NOMO-1 treated with DMSO at 0.1 percent for 48 hours (cell line): ENCODE results near the gene GPR156.
"Not testable (repeated sequence)": the region's sequence is repeated elsewhere in the genome, so short reads cannot be mapped to it uniquely, and the experiment has no call there.

Experiments
- DNase-seq: peaks from one replicate; lab custom pipeline; 2025; ENCODE audit not compliant: unreplicated experiment; lab: John Stamatoyannopoulos, UW

Gene GPR156

DNA sequence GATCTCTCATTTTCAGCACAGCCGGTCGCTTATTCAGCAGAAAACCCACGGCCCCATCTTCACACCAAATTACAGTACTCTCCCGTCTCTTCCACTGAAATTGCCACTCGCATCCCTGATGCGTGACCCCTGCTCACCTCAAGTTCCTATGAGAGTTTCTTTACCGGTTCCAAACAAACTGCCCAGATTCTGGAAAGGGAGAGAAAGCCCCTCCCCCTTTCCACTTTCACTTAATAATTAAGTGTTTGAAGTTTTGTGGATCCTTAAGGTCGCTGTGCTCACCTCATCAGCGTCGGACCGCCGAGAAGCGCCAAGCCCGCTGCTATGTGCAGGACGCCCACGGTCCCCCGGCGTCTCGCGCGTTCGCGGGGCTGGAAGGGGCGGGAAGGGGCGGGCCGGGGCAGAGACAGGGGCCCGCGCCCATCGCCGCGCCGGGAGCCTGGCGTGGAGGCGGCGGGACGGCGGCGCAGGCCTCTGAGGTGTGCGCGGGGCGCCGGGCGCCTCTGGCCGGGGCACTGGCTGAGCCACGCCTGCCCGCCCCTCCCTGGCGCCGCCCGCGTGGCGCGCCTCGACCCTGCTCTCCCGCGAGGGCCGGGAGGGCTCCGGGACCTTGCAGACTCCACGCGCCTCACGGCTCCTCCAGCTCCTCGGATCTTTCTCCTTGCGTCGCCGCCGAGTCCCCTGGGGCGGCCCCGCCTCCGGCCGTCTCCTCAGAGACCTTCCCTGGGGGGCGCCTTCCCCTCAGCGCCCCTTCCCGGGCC lies at the start of gene GPR156:
Gene GPR156, minus strand, starts transcription at position 476 of the 761 bp plus-strand sequence. CDS start 41,124 bp downstream, outside the sequence.
- DNase-seq: peak; percentile 7

DNA sequence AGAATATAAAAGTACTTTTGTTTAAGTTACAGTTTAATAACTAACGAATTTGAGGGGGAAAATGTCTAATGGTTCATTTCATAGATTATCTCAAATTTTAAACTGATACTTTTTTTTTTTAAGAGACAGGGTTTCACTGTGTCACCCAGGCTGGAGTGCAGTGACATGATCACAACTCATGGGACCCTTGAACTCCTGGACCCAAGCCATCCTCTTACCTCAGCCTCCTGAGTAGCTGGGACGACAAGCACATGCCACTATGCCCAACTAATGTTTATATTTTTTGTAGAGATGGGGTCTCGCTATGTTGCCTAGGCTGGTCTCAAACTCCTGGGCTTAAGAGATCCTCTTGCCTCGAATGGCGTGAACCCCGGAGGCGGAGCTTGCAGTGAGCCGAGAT lies 47.6 kb upstream of the GPR156 start:
- DNase-seq: no peak

DNA sequence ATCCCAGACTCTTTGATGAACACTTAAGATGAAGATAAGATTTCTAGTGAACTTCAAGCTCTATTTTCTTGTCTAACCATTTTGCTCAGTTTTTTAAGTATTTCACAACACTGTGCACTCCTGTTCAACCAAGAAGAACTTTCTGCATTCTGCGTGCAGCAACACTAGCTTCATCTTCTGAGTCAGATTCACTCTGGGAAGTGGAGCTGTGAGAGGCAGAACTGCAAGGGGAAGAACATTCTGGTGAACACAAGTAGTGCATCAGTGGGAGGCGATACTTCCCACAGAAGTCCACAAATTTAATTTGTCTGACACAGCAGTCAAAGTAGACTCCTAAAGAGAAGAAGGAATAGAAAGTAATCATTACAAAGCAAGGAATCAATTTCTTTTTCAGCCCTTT lies 46.1 kb upstream of the GPR156 start:
- no peak for DNase-seq

DNA sequence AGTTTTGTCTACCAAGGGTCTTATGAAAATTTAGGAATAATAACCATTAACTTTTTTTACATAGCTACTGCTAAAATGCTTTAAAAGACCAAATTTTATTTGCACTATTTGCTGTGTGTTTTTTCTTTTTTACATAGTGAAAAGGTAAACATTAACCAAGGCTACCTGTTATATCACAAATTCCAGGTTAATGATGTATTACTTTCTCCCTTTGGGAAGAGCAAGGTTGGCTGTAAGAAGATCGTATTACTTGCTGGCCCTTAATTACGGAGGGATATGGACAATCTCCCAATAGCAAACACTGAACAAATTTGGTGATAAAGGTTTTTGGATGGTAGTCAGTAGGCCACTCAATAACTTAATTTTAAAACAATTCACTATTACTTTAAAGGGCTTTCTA lies 41.8 kb upstream of the GPR156 start:
- DNase-seq: no peak

DNA sequence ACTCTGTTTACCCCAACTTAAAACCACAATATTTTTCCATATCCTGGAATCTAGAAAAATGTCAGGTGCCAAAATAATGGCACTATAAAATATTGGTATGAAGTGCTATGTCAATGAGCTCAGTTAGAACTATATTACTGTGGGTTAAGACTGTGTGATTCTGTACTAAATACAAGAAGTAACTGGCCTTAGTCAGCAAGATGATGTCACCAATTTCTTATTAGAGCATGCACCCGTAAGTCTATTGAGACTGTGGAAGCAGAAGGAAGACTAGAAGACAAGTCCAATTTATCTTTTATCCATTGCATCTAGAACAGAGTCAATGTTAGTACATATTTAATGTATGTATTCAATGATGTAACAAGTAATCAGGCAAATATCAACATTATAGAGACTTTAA lies 39.2 kb upstream of the GPR156 start:
- no peak for DNase-seq

DNA sequence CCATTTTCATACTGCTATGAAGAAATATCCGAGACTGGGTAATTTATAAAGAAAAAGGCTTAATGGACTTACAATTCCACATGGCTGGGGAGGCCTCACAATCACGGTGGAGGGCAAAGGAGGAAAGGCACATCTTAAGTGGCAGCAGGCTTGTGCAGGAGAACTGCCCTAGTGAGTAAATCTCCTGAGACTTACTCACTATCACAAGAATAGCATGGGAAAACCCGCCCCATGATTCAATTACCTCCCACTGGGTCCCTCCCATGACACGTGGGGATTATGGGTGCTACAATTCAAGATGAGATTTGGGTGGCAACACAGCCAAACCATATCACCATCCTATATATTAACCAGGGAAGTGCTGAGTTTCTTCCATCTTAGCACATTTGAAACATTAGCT lies 38.7 kb upstream of the GPR156 start:
- not testable (repeated sequence) for DNase-seq

DNA sequence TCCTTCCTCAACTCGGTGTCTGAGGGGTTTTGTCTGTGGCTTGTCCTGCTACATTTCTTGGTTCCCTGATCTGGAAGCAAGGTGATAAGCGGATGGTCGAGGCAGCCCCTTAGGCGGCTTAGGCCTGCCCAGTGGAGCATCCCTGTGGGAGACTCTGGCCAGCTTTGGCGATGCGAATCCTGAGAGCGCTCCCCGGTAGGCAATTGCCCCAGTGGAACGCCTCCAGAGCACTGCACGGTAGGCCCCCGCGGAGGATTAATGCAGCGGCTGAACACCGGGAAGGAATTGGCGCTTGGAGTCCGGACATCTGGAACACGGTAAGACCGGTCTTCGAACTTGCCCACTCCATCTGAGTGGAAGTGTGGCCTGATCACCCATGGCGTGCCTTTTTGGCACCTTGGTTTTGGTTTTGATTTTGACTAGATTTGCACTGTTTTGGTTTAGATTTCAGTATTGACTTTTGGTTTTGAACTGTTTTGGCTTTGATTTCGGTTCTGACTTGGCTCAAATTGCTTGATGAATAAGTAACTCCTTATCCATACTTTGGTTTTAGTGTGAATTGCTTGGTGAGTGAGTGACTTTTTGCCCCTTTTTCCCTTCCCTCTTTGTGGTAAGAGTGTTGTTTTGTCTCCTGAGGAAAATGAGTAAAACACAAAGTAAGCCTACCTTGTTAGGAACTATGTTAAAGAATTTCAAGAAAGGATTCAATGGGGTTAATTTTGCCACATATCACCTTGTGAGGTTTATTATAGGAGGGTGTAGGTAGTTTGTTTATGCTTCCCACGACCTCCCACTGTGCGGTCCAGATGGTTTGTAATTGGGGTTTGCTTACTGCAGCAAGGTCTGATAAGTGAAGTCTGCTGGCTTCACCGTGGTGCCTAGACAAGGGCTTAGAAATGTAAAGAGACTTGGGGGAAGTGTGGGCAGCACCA lies 27.1 kb upstream of the GPR156 start:
- DNase-seq: no peak

DNA sequence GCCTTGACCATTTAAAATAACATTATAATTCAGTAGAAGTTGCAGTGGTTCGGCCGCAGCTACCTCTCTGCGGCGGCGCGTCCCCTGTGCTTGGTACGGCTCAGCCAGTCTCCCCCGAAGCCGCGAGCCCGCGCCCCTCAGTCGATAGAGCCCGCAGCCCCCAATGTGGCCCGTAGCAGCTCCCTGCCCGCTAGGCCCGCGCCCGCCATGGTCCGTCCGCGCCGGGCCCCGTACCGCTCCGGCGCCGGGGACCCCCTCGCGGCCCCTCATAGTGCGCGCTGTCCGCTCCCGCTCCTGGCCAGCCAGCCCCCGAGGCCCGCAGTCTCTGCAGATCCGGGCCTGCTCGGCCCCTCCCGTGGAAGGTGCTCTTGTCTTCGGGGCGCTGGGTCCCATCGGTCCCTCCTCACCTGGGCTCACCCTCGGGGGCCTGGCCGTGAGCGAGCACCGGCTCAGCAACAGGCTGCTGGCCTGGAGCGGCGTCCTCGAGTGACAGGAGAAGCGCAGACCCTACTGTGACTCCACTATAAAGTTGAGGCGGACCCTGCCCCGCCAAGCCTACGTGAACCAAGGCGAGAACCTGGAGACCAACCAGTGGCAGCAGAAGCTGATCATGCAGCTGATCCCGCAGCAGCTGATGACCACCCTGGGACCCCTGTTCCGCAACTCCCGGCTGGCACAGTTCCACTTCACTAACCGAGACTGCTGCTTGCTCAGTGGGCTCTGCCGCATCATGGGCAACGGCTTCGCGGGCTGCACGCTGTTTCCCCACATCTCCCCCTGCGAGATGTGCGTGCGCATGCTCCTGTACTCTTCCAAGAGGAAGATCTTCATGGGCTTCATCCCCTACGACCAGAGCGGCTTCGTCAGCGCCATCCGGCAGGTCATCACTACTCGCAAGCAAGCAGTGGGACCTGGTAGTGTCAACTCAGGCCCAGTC lies 21.8 kb upstream of the GPR156 start:
- no peak for DNase-seq

DNA sequence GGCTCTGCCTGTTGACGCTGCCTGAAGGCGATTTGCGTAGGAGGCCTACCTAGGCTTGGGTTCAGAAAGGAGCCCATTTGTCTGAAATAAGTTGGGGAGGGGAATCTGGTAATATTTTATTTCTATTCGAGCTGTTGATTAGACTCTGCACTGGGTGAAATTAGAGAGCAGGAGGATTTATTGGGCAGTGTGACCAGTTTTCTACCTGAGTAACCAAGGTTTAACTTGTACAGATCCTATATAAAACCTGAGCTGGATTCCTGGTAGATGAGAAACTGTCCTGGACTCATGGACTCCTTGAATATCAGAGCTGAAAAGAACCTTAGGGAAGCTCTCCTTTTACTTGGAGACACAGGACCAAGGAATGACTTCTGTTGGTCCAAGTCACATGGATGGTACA lies 19.6 kb upstream of the GPR156 start:
- DNase-seq: no peak

DNA sequence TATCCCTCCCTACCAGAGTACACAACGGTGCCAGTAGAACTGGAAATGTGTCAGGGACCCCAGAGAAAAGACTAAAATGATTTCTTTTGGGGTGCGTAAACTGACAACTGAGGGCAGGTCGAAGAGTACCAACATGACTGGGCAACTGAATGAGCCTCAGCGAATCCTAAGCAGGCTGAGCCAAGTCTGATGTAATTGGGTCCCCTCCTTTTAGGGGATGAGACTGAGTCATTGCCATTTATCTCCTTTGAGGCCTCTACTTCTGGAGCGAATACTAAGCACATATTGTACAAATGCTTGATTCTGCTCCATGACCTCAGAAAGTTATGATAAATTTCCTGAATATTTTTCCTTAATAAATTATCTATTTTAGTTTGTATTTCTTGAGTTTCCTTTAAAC lies 17.3 kb upstream of the GPR156 start:
- DNase-seq: no peak

DNA sequence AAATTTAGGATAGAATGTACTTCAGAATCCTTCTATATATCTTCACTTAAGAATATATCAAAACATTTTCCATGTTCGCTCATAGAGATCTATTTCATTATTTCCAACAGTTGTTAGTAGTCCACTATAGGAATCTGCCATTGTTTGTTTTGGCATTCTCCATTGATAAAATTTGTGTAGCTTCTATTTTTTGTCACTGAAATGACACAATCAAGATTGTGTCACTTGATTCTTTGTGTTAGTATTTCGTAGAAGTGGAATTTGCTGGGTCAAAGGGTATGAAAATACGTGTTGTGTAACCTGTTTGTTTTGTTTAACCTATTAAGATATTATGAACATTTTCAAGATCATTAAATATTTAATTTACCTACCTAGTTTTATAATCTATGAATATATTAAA lies 15.9 kb upstream of the GPR156 start:
- DNase-seq: no peak

DNA sequence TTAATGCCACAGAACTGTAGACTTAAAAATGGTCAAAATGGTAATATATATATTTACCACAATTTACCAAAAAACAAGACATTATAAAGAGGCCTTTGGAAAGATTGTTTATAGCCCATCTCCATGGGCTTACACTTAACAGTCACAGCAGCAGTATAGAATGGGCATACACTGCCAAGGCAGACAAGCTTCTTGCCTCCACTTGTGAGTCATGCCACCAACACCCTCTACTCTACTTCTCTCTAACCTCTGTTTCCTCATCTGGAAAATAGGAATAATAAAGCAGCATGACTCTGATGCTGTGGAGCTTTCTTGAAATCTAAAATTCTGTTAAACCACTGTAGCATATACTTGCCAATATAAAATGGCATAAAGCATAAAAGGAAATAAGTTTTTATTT lies 14.4 kb upstream of the GPR156 start:
- DNase-seq: no peak

DNA sequence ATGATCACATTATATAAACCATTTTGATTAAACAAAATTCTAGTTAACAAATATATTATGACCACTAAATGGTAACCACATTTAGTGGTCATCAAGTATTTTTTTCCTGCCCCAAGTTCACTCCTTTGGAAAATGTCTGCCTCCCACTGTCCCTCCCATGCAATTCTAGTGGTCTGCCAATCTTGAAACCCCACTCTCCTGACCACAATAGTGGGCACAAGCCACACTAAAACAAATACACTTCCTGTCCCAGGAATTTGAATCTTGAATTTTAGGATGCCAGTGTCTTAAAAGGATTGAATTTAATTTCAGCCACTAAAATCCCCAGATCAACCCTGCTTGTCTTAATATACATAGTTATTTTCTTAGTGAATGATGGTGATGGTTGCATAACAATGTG lies 14.0 kb upstream of the GPR156 start:
- no peak for DNase-seq

DNA sequence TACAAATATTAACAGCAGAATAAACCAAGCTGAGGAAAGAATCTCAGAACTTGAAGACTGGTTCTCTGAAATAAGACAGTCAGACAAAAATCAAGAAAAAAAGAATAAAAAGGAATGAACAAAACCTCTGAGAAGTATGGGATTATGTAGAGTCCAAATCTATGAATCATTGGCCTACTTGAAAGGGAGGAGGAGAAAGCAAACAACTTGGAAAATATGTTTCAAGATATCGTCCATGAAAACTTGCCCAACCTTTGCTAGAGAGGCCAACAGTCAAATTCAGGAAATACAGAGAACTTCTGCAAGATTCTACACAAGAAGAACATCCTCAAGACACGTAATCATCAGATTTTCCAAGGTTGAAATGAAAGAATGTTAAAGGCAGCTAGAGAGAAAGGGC lies 6.5 kb upstream of the GPR156 start:
- not testable (repeated sequence) for DNase-seq

DNA sequence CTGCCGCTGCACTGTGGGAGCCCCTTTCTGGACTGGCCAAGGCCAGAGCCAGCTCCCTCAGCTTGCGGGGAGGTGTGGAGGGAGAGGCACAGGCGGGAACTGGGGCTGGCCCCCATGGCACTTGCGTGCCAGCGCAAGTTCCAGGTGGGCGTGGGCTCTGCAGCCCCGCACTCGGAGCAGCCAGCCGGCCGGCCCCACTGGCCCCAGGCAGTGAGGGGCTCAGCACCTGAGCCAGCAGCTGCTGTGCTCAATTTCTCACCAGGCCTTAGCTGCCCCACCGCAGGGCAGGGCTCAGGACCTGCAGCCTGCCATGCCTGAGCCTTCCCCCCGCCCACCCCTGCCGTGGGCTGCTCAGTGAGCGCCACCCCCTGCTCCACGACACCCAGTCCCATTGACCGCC lies 4.6 kb upstream of the GPR156 start:
- no peak for DNase-seq

DNA sequence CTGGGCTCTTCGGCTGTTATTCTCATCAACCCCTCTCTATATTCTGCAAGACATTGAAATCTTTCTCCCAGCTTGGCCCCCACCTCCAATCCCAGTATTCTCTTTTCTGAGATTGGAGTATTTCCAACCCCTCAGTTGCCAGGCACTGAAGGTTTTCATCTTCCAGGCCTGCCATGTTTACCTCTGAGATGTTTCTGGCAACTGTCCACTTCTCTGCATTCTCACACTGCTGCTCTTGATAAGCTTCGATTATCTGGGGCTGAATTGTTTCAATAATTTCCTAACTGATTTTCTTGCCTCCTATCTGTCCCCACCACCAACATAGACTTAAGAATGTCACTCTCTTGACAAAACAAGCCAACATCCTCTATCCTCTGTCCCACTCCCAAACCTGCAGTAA lies 1.4 kb upstream of the GPR156 start:
- DNase-seq: no peak

DNA sequence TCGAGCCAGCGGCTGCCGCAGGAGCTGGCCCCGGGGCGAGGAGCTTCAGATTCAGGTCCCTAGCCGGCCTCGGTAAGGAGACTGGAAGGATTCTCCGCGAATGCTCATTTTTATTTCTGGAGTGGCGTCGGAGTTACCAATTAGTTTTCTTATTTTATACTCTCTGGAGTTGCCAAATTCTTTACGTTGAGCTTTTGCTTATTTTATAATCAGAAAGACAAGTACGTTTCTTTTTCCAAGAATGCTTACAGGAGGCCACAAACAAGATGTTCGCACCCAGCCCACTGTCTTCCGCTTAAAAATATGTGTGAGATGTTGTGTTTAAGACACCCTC lies 453 bp upstream of the GPR156 start:
- no peak for DNase-seq

DNA sequence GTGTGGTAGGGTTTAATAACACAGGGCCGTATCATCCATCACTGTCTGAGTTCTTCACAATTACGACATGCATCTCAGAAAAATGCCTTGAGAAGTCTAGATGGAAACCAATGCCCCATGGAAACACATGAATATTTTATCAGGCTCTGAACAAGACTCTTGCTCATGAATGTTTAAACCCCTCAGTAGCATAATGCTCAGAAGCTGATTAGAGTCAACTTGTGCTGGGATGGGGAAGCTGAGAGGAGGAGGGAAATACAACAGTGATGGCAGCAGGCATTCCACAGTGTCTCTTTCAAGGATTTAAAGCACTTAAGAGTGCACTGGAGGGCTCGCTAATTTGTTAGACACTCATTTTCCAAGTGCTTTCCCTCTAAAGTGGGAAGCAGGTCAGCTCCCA lies 3.8 kb downstream of the GPR156 start:
- DNase-seq: no peak

DNA sequence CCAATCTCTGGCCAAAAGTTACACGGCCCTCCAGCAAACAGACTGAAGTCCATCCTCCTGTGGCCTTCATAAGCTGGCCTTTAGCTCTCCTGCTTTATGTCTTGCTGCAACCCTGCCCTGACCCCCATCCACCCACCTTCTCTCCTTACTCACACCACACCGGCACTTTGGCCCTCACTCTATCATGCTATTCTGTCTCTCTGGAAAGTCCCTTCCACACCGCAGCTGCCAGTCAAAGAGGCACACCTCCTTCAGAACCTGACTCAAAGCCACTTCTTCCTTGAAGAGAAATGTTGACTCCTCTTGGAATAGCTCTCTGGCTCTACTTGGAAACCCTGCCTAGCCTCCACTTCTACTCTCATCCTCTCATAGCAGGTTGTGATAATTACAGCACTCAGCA lies 4.5 kb downstream of the GPR156 start:
- no peak for DNase-seq

DNA sequence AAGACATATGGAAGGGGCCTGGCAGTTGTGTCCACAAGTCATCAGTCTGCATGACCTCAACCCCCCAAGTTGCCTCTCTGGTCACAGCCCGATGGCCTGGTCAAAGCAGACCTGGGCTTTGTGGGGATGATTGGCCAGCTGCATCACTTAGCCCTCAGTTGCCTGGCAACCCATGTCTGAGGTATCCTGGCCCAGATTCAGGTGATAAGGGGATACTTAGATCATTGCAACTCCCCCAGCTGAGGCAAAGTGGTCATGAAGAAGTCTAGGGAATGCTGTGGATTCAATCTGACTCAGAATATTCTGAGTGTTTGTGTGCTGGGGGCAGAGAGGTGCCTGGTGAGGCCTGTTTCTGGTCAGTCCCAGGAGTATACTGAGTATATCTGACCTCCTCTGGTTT lies 5.0 kb downstream of the GPR156 start:
- no peak for DNase-seq

DNA sequence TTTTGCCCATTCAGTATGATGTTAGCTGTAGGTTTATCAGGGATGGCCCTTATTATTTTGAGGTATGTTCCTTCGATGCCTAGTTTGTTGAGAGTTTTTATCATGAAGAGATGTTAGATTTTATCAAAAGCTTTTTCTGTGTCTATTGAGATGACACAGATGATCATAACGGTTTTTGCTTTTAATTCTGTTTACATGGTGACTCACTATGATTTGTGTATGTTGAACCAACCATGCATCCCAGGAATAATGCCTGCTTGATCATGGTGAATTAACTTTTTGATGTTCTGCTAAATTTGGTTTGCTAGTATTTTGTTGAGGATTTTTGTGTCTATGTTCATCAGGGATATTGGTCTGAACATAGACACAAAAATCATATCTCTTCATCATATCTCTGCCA lies 8.3 kb downstream of the GPR156 start:
- no peak for DNase-seq
